Measurements from ENCODE around the gene KCNN2. TPM values are rescaled to one million over a fixed set of nuclear protein-coding genes. Genes with fewer than 3 reads are reported as not detected.

The KCNN2 gene
- total and polyA plus RNA-seq, 3 experiments from 2014 or later, result not detected

DNA sequence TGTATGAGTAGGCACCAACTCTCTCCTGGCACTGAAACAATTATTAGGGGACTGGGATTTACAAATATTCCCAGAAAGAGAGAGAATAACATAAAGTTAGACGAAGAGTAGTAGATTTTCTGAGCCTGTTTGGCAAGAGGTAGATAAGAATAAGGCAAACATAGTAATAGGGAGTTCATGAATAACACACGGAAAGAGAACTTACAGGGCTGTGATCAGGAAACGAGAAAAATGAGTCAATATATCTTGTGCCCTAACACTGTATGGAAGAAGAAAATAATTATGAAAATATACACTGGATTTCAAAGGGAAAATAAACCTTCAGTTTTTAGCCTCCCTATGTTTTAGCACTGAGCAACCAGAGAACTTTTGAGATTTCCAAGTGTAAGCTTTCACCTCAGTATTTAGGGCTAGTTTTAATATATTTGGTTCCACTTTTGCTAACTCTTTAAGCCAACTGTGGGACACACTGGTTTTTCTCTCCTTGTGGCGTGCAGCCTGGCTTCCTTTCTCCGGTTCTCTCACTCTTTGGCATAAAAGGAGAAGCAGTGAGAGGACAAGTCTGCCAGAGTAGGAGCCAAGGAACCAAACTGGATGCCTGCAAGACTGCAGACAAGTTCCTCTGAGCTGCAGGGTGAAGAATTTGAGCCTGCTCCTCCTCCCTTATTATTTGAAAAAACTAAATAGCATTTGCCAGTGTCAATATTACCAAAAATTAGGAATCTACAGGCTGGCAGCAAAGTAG, 6.6 kb upstream of the KCNN2 start:
- CTCF ChIA-PET, result no interaction called here
- peaks cover 4 to 16% of the 10 kb centered on the region in 2 donors for H3K27me3 Mint-ChIP-seq

DNA sequence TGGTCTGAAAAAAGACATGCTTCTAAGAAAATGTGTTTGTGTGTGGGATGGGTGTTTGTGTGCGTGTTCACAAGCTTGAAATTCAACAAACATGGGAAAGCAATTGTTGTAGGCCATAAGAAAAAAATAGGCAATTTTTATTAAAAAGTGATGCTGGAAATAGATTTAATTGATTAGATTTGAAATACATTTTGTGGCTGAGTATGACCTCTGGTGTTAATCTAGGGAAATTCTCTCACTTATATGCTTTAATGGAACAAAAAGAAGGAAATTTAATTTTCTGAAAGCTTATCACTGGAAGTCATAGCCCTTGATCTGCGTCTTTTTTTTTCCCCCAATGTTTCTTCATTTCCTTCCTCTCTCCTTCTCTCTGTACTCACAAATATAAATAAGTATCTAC, 3.5 kb upstream of the KCNN2 start:
- peaks cover 19 to 30% of the 10 kb centered on the region in 2 donors for H3K27me3 Mint-ChIP-seq
- H3K36me3 Mint-ChIP-seq, result no peaks in the 10 kb centered on the region
- Histone ChIP-seq H3K9me3 (ENCODE audit: low read length) (no peaks in the 10 kb centered on the region), H3K4me3 (ENCODE audit: low read length) (no peak overlapping the region), H3K4me1 (ENCODE audit: insufficient read depth, low read length) (no peaks in the 10 kb centered on the region), H3K27ac (ENCODE audit: low read depth, low read length) (no peak overlapping the region), H3K36me3 (ENCODE audit: insufficient read depth, low read length) (no peaks in the 10 kb centered on the region), H3K27me3 (ENCODE audit: insufficient read depth, low read length, poor library complexity, severe bottlenecking) (peaks cover 4% of the 10 kb centered on the region)
- H3K27ac Mint-ChIP-seq, result no peak overlapping the region
- H3K4me1 Mint-ChIP-seq, result no peaks in the 10 kb centered on the region
- peaks cover 0 to 10% (median 4%) of the 10 kb centered on the region in 5 donors for H3K9me3 Mint-ChIP-seq
- DNase-seq, result no peak
- POLR2A ChIA-PET, result no interaction called here
- CTCF ChIA-PET, result no interaction called here
- H3K4me3 Mint-ChIP-seq, result no peak overlapping the region

More for the DNA sequence above, 6.6 kb upstream of the KCNN2 start:
- no peaks in the 10 kb centered on the region for H3K36me3 ChIP-seq (ENCODE audit: insufficient read depth, low read length)
- Mint-ChIP-seq H3K27ac (no peak overlapping the region), H3K36me3 (no peaks in the 10 kb centered on the region), H3K4me3 (no peak overlapping the region), H3K9me3 (peaks cover 0 to 7% (median 4%) of the 10 kb centered on the region in 5 donors), H3K4me1 (no peaks in the 10 kb centered on the region)
- H3K4me3 ChIP-seq (ENCODE audit: low read length), result no peak overlapping the region
- H3K4me1 ChIP-seq (ENCODE audit: insufficient read depth, low read length), result no peaks in the 10 kb centered on the region
- POLR2A ChIA-PET, result no interaction called here
- no peaks in the 10 kb centered on the region for H3K27me3 ChIP-seq (ENCODE audit: insufficient read depth, low read length, poor library complexity, severe bottlenecking)
- no peak overlapping the region for H3K27ac ChIP-seq (ENCODE audit: low read depth, low read length)
- no peaks in the 10 kb centered on the region for H3K9me3 ChIP-seq (ENCODE audit: low read length)
- DNase-seq, result no peak

DNA sequence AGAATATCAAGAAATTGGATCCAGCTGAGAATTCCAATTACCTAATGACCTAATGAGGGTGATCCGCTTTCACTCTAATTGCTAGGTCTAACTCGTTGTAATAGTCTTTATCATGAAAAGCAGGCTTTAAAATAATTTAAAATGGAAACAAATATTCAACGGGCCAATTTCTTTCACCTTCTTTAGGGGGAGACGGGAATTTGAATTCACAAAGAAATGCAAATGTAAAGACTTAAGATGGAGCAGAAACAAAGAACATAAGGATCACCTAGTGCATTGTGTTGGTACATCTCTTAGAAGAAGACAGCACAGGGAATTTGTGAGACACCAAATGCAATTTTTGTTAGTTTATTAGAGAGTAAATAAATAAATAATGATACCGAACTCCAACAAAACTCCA, 1.5 kb upstream of the KCNN2 start:
- ChIA-PET CTCF (interaction anchor here (0.6 kb wide), 1 partner anchor 15 kb away, joined by 3 read pairs; no protein-coding TSS in a partner anchor), POLR2A (no interaction called here)
- Mint-ChIP-seq H3K4me1 (no peaks in the 10 kb centered on the region), H3K27ac (no peak overlapping the region), H3K36me3 (no peaks in the 10 kb centered on the region), H3K27me3 (peaks cover 21 to 41% of the 10 kb centered on the region in 2 donors), H3K9me3 (peaks cover 0 to 8% (median 6%) of the 10 kb centered on the region in 5 donors), H3K4me3 (no peak overlapping the region)
- no peaks in the 10 kb centered on the region for H3K9me3 ChIP-seq (ENCODE audit: low read length)
- H3K36me3 ChIP-seq (ENCODE audit: insufficient read depth, low read length), result no peaks in the 10 kb centered on the region
- no peaks in the 10 kb centered on the region for H3K4me1 ChIP-seq (ENCODE audit: insufficient read depth, low read length)
- peaks cover 8% of the 10 kb centered on the region for H3K27me3 ChIP-seq (ENCODE audit: insufficient read depth, low read length, poor library complexity, severe bottlenecking)
- H3K4me3 ChIP-seq (ENCODE audit: low read length), result no peak overlapping the region
- DNase-seq, result no peak
- no peak overlapping the region for H3K27ac ChIP-seq (ENCODE audit: low read depth, low read length)

DNA sequence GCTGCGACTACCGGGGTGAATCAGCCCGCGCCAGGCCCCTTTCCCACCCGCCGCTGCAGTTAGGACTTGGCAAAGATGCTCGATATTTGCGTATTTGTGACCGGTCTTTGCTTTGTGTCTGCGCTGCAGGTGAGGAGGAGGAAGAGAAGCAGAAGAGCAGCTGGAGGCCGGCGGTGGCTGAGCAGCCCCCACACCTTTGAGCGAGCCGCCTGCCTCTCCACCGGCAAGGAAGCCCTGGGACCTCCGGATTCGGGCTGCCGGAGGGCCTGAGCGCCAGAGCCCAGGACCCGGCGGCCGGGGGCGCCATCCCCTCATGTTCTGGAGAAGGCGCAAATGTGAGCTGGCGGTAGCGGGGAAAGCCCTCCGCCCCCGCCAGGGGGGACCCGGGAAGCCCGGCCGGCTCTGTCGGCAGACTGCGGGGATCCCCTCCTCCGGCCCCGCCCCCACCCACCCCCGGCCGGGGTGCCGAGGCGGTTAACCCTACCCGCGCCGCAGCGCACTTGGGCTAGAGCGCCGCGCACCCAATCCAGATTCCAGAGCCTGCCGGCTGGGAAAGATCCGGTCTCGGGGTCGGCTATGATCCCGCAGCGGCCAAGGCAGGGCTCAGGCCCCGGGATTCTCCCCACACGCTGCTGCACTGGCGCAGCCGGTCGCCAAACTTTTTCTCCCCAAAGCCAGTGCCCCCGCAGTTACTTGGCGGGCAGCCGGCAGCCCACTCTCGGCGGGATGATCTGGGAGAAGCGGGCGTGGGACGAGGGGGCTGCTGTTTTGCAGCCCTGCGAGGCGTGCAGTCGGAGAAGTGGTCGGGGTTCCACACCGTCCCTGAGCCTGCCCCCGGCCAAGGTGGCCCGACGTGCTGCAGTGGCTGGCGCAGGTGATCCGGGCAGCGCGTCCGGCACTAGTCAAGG, 800 bp upstream of the KCNN2 start:
- Histone ChIP-seq H3K4me1 (ENCODE audit: insufficient read depth, low read length) (no peaks in the 10 kb centered on the region), H3K27me3 (ENCODE audit: insufficient read depth, low read length, poor library complexity, severe bottlenecking) (peaks cover 8% of the 10 kb centered on the region), H3K4me3 (ENCODE audit: low read length) (no peak overlapping the region), H3K36me3 (ENCODE audit: insufficient read depth, low read length) (no peaks in the 10 kb centered on the region), H3K27ac (ENCODE audit: low read depth, low read length) (no peak overlapping the region), H3K9me3 (ENCODE audit: low read length) (no peaks in the 10 kb centered on the region)
- H3K36me3 Mint-ChIP-seq, result no peaks in the 10 kb centered on the region
- CTCF ChIA-PET, result interaction anchor here (0.6 kb wide), 1 partner anchor 14 kb away, joined by 3 read pairs; no protein-coding TSS in a partner anchor
- no peak overlapping the region for H3K4me3 Mint-ChIP-seq
- H3K4me1 Mint-ChIP-seq, result no peaks in the 10 kb centered on the region
- peaks cover 0 to 7% (median 6%) of the 10 kb centered on the region in 5 donors for H3K9me3 Mint-ChIP-seq
- POLR2A ChIA-PET, result no interaction called here
- no peak overlapping the region for H3K27ac Mint-ChIP-seq
- H3K27me3 Mint-ChIP-seq, result peaks cover 21 to 44% of the 10 kb centered on the region in 2 donors
- no peak for DNase-seq

DNA sequence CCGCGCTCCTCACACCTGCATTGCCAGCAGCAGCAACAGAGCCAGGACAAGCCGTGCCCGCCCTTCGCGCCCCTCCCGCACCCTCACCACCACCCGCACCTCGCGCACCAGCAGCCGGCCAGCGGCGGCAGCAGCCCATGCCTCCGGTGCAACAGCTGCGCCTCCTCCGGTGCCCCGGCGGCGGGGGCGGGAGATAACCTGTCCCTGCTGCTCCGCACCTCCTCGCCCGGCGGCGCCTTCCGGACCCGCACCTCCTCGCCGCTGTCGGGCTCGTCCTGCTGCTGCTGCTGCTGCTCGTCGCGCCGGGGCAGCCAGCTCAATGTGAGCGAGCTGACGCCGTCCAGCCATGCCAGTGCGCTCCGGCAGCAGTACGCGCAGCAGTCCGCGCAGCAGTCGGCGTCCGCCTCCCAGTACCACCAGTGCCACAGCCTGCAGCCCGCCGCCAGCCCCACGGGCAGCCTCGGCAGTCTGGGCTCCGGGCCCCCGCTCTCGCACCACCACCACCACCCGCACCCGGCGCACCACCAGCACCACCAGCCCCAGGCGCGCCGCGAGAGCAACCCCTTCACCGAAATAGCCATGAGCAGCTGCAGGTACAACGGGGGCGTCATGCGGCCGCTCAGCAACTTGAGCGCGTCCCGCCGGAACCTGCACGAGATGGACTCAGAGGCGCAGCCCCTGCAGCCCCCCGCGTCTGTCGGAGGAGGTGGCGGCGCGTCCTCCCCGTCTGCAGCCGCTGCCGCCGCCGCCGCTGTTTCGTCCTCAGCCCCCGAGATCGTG, 517 bp downstream of the KCNN2 start:
- H3K27me3 Mint-ChIP-seq, result peaks cover 21 to 40% of the 10 kb centered on the region in 2 donors
- no peak overlapping the region for H3K27ac Mint-ChIP-seq
- H3K36me3 Mint-ChIP-seq, result no peaks in the 10 kb centered on the region
- Histone ChIP-seq H3K27me3 (ENCODE audit: insufficient read depth, low read length, poor library complexity, severe bottlenecking) (peaks cover 8% of the 10 kb centered on the region), H3K4me1 (ENCODE audit: insufficient read depth, low read length) (no peaks in the 10 kb centered on the region), H3K27ac (ENCODE audit: low read depth, low read length) (no peak overlapping the region), H3K4me3 (ENCODE audit: low read length) (no peak overlapping the region), H3K36me3 (ENCODE audit: insufficient read depth, low read length) (no peaks in the 10 kb centered on the region), H3K9me3 (ENCODE audit: low read length) (no peaks in the 10 kb centered on the region)
- H3K9me3 Mint-ChIP-seq, result peaks cover 0 to 6% (median 5%) of the 10 kb centered on the region in 5 donors
- H3K4me3 Mint-ChIP-seq, result no peak overlapping the region
- ChIA-PET POLR2A (no interaction called here), CTCF (no interaction called here)
- no peaks in the 10 kb centered on the region for H3K4me1 Mint-ChIP-seq
- DNase-seq, result no peak

DNA sequence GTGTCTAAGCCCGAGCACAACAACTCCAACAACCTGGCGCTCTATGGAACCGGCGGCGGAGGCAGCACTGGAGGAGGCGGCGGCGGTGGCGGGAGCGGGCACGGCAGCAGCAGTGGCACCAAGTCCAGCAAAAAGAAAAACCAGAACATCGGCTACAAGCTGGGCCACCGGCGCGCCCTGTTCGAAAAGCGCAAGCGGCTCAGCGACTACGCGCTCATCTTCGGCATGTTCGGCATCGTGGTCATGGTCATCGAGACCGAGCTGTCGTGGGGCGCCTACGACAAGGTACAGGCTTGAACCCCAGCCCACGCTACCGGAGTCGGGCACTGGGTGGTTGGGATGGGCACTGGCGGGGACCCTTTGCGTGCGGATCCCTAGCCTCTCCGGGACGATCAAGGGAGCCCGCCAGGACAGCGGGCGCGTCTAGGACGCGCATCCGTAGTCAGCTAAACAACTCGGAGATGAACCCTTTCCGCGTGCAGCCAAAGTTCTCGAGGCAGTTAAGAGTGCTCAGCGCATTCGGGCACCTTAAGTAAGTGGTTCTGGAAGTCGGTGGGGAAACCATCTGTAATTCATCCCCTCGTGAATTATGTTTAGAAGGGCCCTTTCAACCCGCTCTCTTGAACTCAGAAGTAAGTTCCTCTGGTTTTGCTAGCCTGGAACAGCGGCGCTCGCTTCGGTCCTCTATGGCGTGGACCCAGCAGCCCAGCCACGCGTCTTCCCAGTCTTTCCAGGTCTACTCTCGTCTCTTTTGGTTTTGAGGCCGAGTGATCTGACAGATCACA, 1.3 kb downstream of the KCNN2 start:
- Histone ChIP-seq H3K27ac (ENCODE audit: low read depth, low read length) (no peak overlapping the region), H3K9me3 (ENCODE audit: low read length) (no peaks in the 10 kb centered on the region), H3K36me3 (ENCODE audit: insufficient read depth, low read length) (no peaks in the 10 kb centered on the region), H3K27me3 (ENCODE audit: insufficient read depth, low read length, poor library complexity, severe bottlenecking) (peaks cover 8% of the 10 kb centered on the region), H3K4me1 (ENCODE audit: insufficient read depth, low read length) (no peaks in the 10 kb centered on the region), H3K4me3 (ENCODE audit: low read length) (no peak overlapping the region)
- DNase-seq, result no peak
- ChIA-PET CTCF (no interaction called here), POLR2A (no interaction called here)
- Mint-ChIP-seq H3K9me3 (peaks cover 0 to 6% (median 5%) of the 10 kb centered on the region in 5 donors), H3K27ac (no peak overlapping the region), H3K27me3 (peaks cover 21 to 40% of the 10 kb centered on the region in 2 donors), H3K4me1 (no peaks in the 10 kb centered on the region), H3K4me3 (no peak overlapping the region), H3K36me3 (no peaks in the 10 kb centered on the region)

DNA sequence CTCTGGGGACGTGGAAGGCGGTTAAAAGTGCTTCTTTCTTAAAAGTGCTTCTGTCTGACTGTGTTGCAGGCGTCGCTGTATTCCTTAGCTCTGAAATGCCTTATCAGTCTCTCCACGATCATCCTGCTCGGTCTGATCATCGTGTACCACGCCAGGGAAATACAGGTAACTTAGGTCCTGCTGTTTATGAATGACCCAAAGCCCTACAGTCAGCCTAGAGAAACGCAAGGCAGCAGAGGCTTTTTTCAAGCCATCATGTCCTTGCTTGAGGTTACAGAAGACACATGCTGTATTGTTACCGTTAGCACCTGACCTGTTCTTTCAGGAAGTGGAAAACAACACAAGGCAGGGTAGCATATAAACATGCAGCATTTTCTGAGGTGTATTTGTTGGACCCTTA, 2.0 kb downstream of the KCNN2 start:
- Mint-ChIP-seq H3K9me3 (peaks cover 0 to 5% (median 4%) of the 10 kb centered on the region in 5 donors), H3K27me3 (peaks cover 19 to 40% of the 10 kb centered on the region in 2 donors), H3K36me3 (no peaks in the 10 kb centered on the region), H3K4me3 (no peak overlapping the region), H3K4me1 (no peaks in the 10 kb centered on the region), H3K27ac (no peak overlapping the region)
- no peak for DNase-seq
- CTCF ChIA-PET, result no interaction called here
- Histone ChIP-seq H3K36me3 (ENCODE audit: insufficient read depth, low read length) (no peaks in the 10 kb centered on the region), H3K27me3 (ENCODE audit: insufficient read depth, low read length, poor library complexity, severe bottlenecking) (peaks cover 8% of the 10 kb centered on the region), H3K4me1 (ENCODE audit: insufficient read depth, low read length) (no peaks in the 10 kb centered on the region), H3K9me3 (ENCODE audit: low read length) (no peaks in the 10 kb centered on the region), H3K4me3 (ENCODE audit: low read length) (no peak overlapping the region), H3K27ac (ENCODE audit: low read depth, low read length) (no peak overlapping the region)
- POLR2A ChIA-PET, result no interaction called here

Data from CD8-positive, alpha-beta memory T cell (primary cell).